Suprapubic skin (tissue), 4 donors: ENCODE measurements around the gene CDK8. TPM values are rescaled to one million over a fixed set of nuclear protein-coding genes. Genes with fewer than 3 reads are reported as not detected.

Experiments
- DNase-seq, 2 donors: peaks; one replicate each; pipeline ENCODE4 v3.0.0-alpha.2; 2019; ENCODE audit warnings: low spot score in 2 of 2
- H3K27ac ChIP-seq: fragments of 200-600 bp; sonication (generic); one replicate; pipeline ENCODE4 v1.5.1; 2019
- H3K27me3 ChIP-seq: fragments of 200-600 bp; sonication (generic); one replicate; pipeline ENCODE4 v1.5.1; 2019
- H3K36me3 ChIP-seq: fragments of 200-600 bp; sonication (generic); one replicate; pipeline ENCODE4 v1.5.1; 2019
- H3K4me1 ChIP-seq: fragments of 200-600 bp; sonication (generic); one replicate; pipeline ENCODE4 v1.5.1; 2019
- H3K4me3 ChIP-seq: fragments of 200-600 bp; sonication (generic); one replicate; pipeline ENCODE4 v1.5.1; 2019; ENCODE audit warnings: mild to moderate bottlenecking
- H3K9me3 ChIP-seq: fragments of 200-600 bp; sonication (generic); one replicate; pipeline ENCODE4 v1.5.1; 2019
- EP300 ChIP-seq: sonication (generic); formaldehyde crosslinking; IDR thresholded peaks from one replicate; pipeline ENCODE4 v1.6.1; 2017; ENCODE audit warnings: antibody characterized with exemption
- POLR2A ChIP-seq, 2 donors: fragments of 450-650 bp; IDR thresholded peaks; one replicate each; pipeline ENCODE4 v1.6.1; 2017; ENCODE audit warnings: antibody characterized with exemption in 2 of 2, mild to moderate bottlenecking in 2 of 2, moderate library complexity in 2 of 2
- POLR2AphosphoS5 ChIP-seq, 3 donors: sonication (generic); formaldehyde crosslinking; IDR thresholded peaks; one replicate each; pipeline ENCODE4 v1.6.1; 2017; ENCODE audit warnings: antibody characterized with exemption in 3 of 3
- WGBS: methylation state at CpG from one replicate; pipeline ENCODE4 v1.1.5; 2018; 5-methylcytosine and 5-hydroxymethylcytosine counted together
- total RNA-seq, 4 donors: library from RNA; depleted of rRNA; stranded (reverse); fragments of >200 nt; gene quantifications; one replicate each; pipeline ENCODE4 v1.1.0, GENCODE V29; 2016
- TF ChIP-seq, protein P1 (sequence below), 2 donors: fragments of 200-600 bp in 1 of 2; fragments of 450-650 bp in 1 of 2; sonication (generic) in 1 of 2; IDR thresholded peaks; one replicate each; pipeline ENCODE4 v1.5.1; 2016 to 2019; ENCODE audit warnings: antibody characterized with exemption in 2 of 2, mild to moderate bottlenecking in 1 of 2, moderate library complexity in 1 of 2

Gene CDK8
- total RNA-seq, 4 donors from 2014 or later = 9.8 to 13.3 (median 12.5) TPM

GRCh38 chr13:26325876-26326275 is 71.9 kb downstream of the CDK8 start:
- Histone ChIP-seq H3K4me3 (no peak overlapping the region), H3K27ac (no peak overlapping the region), H3K9me3 (no peaks in the 10 kb centered on the region), H3K36me3 (no peaks in the 10 kb centered on the region), H3K4me1 (peaks cover 10% of the 10 kb centered on the region), H3K27me3 (no peaks in the 10 kb centered on the region)
- WGBS = 76% methylated on average over 1 of the region's 1 CpG
- no peak for TF ChIP-seq POLR2A (IDR thresholded peaks at IDR 0.05)
- no peak for TF ChIP-seq EP300
- no peak for TF ChIP-seq POLR2AphosphoS5 (IDR thresholded peaks at IDR 0.05)
- TF ChIP-seq, protein P1, sequence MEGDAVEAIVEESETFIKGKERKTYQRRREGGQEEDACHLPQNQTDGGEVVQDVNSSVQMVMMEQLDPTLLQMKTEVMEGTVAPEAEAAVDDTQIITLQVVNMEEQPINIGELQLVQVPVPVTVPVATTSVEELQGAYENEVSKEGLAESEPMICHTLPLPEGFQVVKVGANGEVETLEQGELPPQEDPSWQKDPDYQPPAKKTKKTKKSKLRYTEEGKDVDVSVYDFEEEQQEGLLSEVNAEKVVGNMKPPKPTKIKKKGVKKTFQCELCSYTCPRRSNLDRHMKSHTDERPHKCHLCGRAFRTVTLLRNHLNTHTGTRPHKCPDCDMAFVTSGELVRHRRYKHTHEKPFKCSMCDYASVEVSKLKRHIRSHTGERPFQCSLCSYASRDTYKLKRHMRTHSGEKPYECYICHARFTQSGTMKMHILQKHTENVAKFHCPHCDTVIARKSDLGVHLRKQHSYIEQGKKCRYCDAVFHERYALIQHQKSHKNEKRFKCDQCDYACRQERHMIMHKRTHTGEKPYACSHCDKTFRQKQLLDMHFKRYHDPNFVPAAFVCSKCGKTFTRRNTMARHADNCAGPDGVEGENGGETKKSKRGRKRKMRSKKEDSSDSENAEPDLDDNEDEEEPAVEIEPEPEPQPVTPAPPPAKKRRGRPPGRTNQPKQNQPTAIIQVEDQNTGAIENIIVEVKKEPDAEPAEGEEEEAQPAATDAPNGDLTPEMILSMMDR (IDR thresholded peaks at IDR 0.05) = no peak
- DNase-seq = no peak

DNA sequence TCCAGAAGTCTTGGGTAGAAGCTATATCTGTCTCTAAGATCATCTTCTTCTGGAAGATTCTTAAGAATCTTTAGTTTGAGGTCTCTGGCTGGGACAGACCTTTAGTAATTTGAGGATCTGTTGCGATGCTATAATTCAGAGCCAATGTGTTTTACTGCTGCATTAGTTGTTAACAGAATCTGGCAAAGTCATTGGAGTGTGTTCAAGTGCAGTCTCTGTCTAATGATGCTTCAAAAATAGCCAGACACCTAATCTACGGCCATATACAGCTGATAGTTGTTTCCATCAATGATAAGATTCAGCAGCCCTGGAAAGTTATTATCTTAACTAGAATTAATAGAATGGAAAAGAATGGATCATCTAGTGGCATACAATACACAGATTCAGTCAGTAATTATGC is 72.6 kb downstream of the CDK8 start:
- no peaks in the 10 kb centered on the region for H3K27me3 ChIP-seq
- 84% methylated on average over 2 of the region's 2 CpGs for WGBS
- H3K4me3 ChIP-seq = no peak overlapping the region
- no peaks in the 10 kb centered on the region for H3K9me3 ChIP-seq
- peaks cover 10% of the 10 kb centered on the region for H3K4me1 ChIP-seq
- DNase-seq = no peak
- no peaks in the 10 kb centered on the region for H3K36me3 ChIP-seq
- no peak overlapping the region for H3K27ac ChIP-seq
- TF ChIP-seq POLR2A (IDR thresholded peaks at IDR 0.05) = no peak
- TF ChIP-seq, protein P1 (IDR thresholded peaks at IDR 0.05) = no peak
- no peak for TF ChIP-seq EP300
- TF ChIP-seq POLR2AphosphoS5 (IDR thresholded peaks at IDR 0.05) = no peak

- WGBS = 77% methylated on average over 1 of the region's 1 CpG
- Histone ChIP-seq H3K27me3 (no peaks in the 10 kb centered on the region), H3K4me1 (peaks cover 7% of the 10 kb centered on the region), H3K27ac (no peak overlapping the region), H3K36me3 (no peaks in the 10 kb centered on the region), H3K4me3 (no peak overlapping the region), H3K9me3 (no peaks in the 10 kb centered on the region)
- no peak for TF ChIP-seq EP300
- TF ChIP-seq, protein P1 (IDR thresholded peaks at IDR 0.05) = no peak
- DNase-seq = no peak
Measured at GRCh38 chr13:26327940-26328725, 74.2 kb downstream of the CDK8 start.

GRCh38 chr13:26335158-26335557 is 81.2 kb downstream of the CDK8 start:
- TF ChIP-seq, protein P1 (IDR thresholded peaks at IDR 0.05) = no peak
- TF ChIP-seq POLR2AphosphoS5 (IDR thresholded peaks at IDR 0.05) (no peak), POLR2A (IDR thresholded peaks at IDR 0.05) (no peak), EP300 (no peak)
- 92% methylated on average over 5 of the region's 5 CpGs for WGBS

DNA sequence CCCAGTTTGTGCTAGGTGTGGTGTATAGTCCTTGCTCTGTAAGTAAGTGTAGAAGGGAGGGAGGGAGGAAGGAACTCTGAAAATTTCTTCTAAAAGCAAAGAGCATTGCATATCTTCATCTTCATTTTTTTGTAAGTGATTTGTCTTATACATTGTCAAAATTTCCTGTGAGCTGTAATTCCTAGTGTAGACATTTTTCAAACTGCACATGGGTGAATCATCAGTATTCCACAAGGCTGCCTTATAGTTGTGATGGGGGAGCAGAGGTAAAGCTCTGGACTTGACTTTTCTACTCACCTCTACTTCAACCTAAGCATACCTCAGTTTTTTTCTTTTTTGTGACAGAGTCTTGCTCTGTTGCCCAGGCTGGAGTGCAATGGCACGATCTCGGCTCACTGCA is 86.9 kb downstream of the CDK8 start:
- 97% methylated on average over 2 of the region's 2 CpGs for WGBS
- H3K36me3 ChIP-seq = no peaks in the 10 kb centered on the region
- H3K9me3 ChIP-seq = no peaks in the 10 kb centered on the region
- H3K27me3 ChIP-seq = no peaks in the 10 kb centered on the region
- no peak overlapping the region for H3K4me3 ChIP-seq
- no peak for TF ChIP-seq EP300
- TF ChIP-seq, protein P1 (IDR thresholded peaks at IDR 0.05) = no peak
- TF ChIP-seq POLR2AphosphoS5 (IDR thresholded peaks at IDR 0.05) = no peak
- TF ChIP-seq POLR2A (IDR thresholded peaks at IDR 0.05) = no peak
- H3K27ac ChIP-seq = no peak overlapping the region
- no peaks in the 10 kb centered on the region for H3K4me1 ChIP-seq
- no peak for DNase-seq

More at GRCh38 chr13:26335158-26335557, 81.2 kb downstream of the CDK8 start:
- H3K36me3 ChIP-seq = no peaks in the 10 kb centered on the region
- H3K27ac ChIP-seq = no peak overlapping the region
- no peak overlapping the region for H3K4me3 ChIP-seq
- H3K27me3 ChIP-seq = no peaks in the 10 kb centered on the region
- no peaks in the 10 kb centered on the region for H3K9me3 ChIP-seq
- no peak for DNase-seq
- H3K4me1 ChIP-seq = no peaks in the 10 kb centered on the region
